Kidney (tissue), 14 donors: ENCODE measurements around the gene MEN1. TPM values are rescaled to one million over a fixed set of nuclear protein-coding genes. Genes with fewer than 3 reads are reported as not detected.

Experiments used
- DNase-seq, 5 donors: peaks; one replicate each; pipeline ENCODE4 v3.0.0-alpha.2; 2013 to 2020
- FAIRE-seq: peaks from 2 replicates; lab custom pipeline; 2012; peaks lifted over from hg19 to GRCh38; lab: Jason Lieb, UNC
- H3K27ac ChIP-seq, 2 donors: one replicate each; pipeline ENCODE4 v1.7.0; 2013; ENCODE audit warnings: low read depth in 2 of 2, low read length in 2 of 2, inconsistent platforms in 1 of 2
- H3K27me3 ChIP-seq: one replicate; pipeline ENCODE4 v1.7.1; 2013; ENCODE audit warnings: low read length, inconsistent platforms; ENCODE audit not compliant: control insufficient read depth, insufficient read depth
- H3K36me3 ChIP-seq, 3 donors: one replicate each; pipeline versions ENCODE4 v1.7.0 to v1.7.1; 2013; ENCODE audit warnings: low read length in 3 of 3, control low read depth in 1 of 3, inconsistent platforms in 1 of 3; ENCODE audit not compliant: insufficient read depth in 3 of 3, control insufficient read depth in 2 of 3
- H3K4me1 ChIP-seq, 3 donors: one replicate each; pipeline versions ENCODE4 v1.7.0 to v1.7.1; 2013; ENCODE audit warnings: low read length in 3 of 3, inconsistent platforms in 1 of 3, low read depth in 1 of 3; ENCODE audit not compliant: control insufficient read depth in 2 of 3, insufficient read depth in 2 of 3
- H3K4me3 ChIP-seq, 3 donors: one replicate each; pipeline versions ENCODE4 v1.7.0 to v1.8.1; 2013; ENCODE audit warnings: low read length in 3 of 3, control low read depth in 1 of 3, inconsistent platforms in 1 of 3
- H3K9ac ChIP-seq, 3 donors: one replicate each; pipeline versions ENCODE4 v1.7.0 to v1.7.1; 2013; ENCODE audit warnings: low read length in 3 of 3, control low read depth in 1 of 3, inconsistent platforms in 1 of 3
- H3K9me3 ChIP-seq, 3 donors: one replicate each; pipeline versions ENCODE4 v1.7.0 to v1.7.1; 2013; ENCODE audit warnings: low read length in 3 of 3, control low read depth in 1 of 3, inconsistent platforms in 1 of 3; ENCODE audit not compliant: control insufficient read depth in 2 of 3, insufficient read depth in 1 of 3
- intact Hi-C: fragments of 100-400 bp; cut with DNase I; formaldehyde crosslinking; loops from one replicate; pipeline ENCODE4 v1.11.1; 2022
- polyA plus RNA-seq: library from polyadenylated mRNA; stranded (reverse); fragments of 350-450 nt; fragmentation: Illumina TruSeq; extraction: RNeasy Lipid Tissue Mini Kit (QIAGEN cat#74804); gene quantifications from one replicate; pipeline ENCODE4 v1.2.3, GENCODE V29; 2014; ENCODE audit warnings: low read depth, low replicate concordance; ENCODE audit not compliant: insufficient read depth
- total RNA-seq: library from RNA; stranded (reverse); fragmentation: NEBNext Ultra II Directional; extraction: Animal tissue kit (Norgen Biotek cat#: 25700); gene quantifications from one replicate; pipeline ENCODE4 v1.2.1, GENCODE V29; 2021
- TF ChIP-seq, protein P1 (sequence below): IDR thresholded peaks from 3 replicates; pipeline ENCODE4 v1.5.1; 2012; ENCODE audit warnings: mild to moderate bottlenecking, moderate library complexity, borderline replicate concordance; ENCODE audit not compliant: insufficient read depth; ENCODE audit errors: extremely low read depth
- donor health status: control.
- donor health status: control.
- donor health status: control.
- donor health status: control.
- donor health status: control.
- donor health status: DM: yes; HTN: yes; CAD: no.
- donor health status: Normal renal cell carcinoma (clear cell type).

The MEN1 gene
- total and polyA plus RNA-seq, 2 donors from 2014 or later: 20.9 to 24.0 TPM

DNA sequence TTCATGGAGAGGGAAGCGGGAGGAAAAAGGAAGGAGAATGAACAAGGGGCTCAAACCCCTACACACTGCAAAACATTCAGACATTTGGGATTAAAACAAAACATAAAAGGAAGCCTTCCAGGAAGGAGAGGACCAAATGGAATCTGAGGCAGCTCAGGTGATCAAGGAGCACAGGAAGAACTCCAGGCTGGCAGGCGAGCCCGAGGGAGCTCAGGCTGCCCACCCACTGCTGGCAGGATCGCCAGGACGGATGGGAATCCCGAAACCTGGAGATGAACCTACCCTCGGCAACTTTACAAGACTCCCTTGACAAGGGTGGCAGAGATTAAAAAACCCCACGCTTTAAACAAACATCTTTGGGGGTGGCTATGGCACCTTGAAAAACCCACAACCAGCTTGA is 45.6 kb downstream of the MEN1 start:
- TF ChIP-seq, protein P1, sequence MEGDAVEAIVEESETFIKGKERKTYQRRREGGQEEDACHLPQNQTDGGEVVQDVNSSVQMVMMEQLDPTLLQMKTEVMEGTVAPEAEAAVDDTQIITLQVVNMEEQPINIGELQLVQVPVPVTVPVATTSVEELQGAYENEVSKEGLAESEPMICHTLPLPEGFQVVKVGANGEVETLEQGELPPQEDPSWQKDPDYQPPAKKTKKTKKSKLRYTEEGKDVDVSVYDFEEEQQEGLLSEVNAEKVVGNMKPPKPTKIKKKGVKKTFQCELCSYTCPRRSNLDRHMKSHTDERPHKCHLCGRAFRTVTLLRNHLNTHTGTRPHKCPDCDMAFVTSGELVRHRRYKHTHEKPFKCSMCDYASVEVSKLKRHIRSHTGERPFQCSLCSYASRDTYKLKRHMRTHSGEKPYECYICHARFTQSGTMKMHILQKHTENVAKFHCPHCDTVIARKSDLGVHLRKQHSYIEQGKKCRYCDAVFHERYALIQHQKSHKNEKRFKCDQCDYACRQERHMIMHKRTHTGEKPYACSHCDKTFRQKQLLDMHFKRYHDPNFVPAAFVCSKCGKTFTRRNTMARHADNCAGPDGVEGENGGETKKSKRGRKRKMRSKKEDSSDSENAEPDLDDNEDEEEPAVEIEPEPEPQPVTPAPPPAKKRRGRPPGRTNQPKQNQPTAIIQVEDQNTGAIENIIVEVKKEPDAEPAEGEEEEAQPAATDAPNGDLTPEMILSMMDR: no peak
- no peaks in the 10 kb centered on the region for H3K27me3 ChIP-seq
- peak overlapping the region in 1 of 2 donors; percentile 24 for H3K27ac ChIP-seq
- H3K9ac ChIP-seq: peak overlapping the region in 1 of 3 donors; percentile 28
- peak in 1 of 5 donors; percentile 26 for DNase-seq
- peaks cover 3 to 50% (median 27%) of the 10 kb centered on the region in 3 donors for H3K4me1 ChIP-seq
- H3K9me3 ChIP-seq: no peaks in the 10 kb centered on the region
- no peak for FAIRE-seq
- intact Hi-C loops: no loop called here
- H3K36me3 ChIP-seq: peaks cover 21 to 52% (median 45%) of the 10 kb centered on the region in 3 donors
- no peak overlapping the region for H3K4me3 ChIP-seq

DNA sequence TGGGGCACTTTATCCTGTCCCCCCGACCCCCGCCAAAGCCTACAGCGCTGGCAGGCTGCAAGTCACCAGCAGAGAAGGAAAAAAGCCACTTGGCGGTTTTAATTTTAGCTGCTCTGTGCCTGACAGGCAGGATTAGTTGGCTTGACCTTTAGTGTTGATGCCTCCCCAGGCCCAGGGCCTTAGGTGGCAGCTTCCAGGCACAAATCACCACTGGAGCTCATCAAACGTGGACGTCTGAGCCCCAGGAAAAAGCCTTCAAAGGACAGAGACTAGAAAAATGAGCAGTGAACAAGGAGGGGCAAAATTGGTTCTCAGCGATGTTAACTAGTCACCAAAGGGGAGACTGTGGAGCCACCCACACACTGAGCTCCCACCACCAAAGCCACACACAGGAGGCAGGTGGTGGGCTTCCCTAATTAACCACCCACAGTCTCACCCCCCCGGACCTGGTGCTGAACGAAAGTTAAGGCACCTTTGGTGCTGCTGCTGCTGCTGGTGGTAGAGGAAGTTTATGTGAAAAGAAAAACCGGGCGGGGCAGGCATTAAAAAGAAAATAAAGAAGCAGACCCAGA is 46.2 kb downstream of the MEN1 start:
- Histone ChIP-seq H3K36me3 (peaks cover 15 to 46% (median 39%) of the 10 kb centered on the region in 3 donors), H3K27ac (peak overlapping the region; percentile 56), H3K4me3 (no peak overlapping the region), H3K27me3 (no peaks in the 10 kb centered on the region), H3K9me3 (no peaks in the 10 kb centered on the region), H3K9ac (peak overlapping the region in 1 of 3 donors; percentile 10), H3K4me1 (peaks cover 3 to 55% (median 30%) of the 10 kb centered on the region in 3 donors)
- intact Hi-C loops: no loop called here
- FAIRE-seq (no peak), DNase-seq (peak in 2 of 5 donors; percentile 44 to 51)
- TF ChIP-seq, protein P1: no peak

DNA sequence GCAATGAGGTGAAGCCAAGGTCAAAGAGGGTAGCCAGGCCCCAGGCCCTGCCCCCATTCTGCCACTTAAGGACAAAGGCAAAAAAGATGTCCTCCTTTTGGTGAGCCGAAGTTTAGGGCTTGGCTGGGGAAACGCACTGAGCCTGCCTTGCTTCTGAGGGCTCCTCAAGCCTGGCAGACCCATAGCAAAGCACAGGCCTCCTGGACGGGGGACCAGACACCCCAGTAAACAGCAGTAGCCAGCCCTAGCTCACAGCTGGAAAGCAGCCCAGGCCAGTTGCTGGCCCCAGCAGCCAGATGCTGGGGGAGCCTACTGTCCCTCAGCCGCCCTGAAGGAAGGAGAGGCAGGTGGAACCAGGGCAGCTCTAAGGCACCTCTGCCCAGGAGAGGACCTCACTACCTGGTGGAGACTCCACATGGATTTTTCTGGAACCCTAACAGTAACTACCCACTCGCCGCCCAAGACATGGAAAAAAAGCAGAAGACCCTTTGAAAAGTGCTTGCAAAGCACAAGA is 46.8 kb downstream of the MEN1 start:
- TF ChIP-seq, protein P1: no peak
- Histone ChIP-seq H3K4me1 (peaks cover 3 to 55% (median 30%) of the 10 kb centered on the region in 3 donors), H3K27me3 (no peaks in the 10 kb centered on the region), H3K9me3 (no peaks in the 10 kb centered on the region), H3K27ac (peak overlapping the region; percentile 56), H3K4me3 (no peak overlapping the region), H3K36me3 (peaks cover 10 to 40% (median 33%) of the 10 kb centered on the region in 3 donors), H3K9ac (peak overlapping the region in 2 of 3 donors; percentile 17 to 31)
- intact Hi-C loops: no loop called here
- no peak for FAIRE-seq
- peak in 2 of 5 donors; percentile 63 for DNase-seq
